Uterus (tissue), 4 donors: ENCODE results near the gene PRRX2. TPM values are rescaled to one million over a fixed set of nuclear protein-coding genes. Genes with fewer than 3 reads are reported as not detected.

Source experiments
- DNase-seq, 2 donors: peaks; one replicate each; pipeline ENCODE4 v3.0.0-alpha.2; 2019 to 2020
- H3K27ac ChIP-seq, 2 donors: fragments of 200-600 bp; sonication (generic); 1 replicate in 1 of 2; 2 replicates in 1 of 2; pipeline ENCODE4 v1.5.1; 2016 to 2018
- H3K27me3 ChIP-seq, 2 donors: fragments of 200-600 bp; sonication (generic); one replicate each; pipeline ENCODE4 v1.5.1; 2018 to 2019; ENCODE audit warnings: control low read depth in 1 of 2
- H3K36me3 ChIP-seq, 2 donors: fragments of 200-600 bp; sonication (generic); one replicate each; pipeline ENCODE4 v1.5.1; 2019; ENCODE audit warnings: control low read depth in 1 of 2
- H3K4me1 ChIP-seq, 2 donors: fragments of 200-600 bp; sonication (generic); one replicate each; pipeline ENCODE4 v1.5.1; 2018 to 2019; ENCODE audit warnings: control low read depth in 1 of 2
- H3K4me3 ChIP-seq, 2 donors: fragments of 200-600 bp; sonication (generic); 1 replicate in 1 of 2; 2 replicates in 1 of 2; pipeline ENCODE4 v1.5.1; 2018 to 2019; ENCODE audit warnings: mild to moderate bottlenecking in 1 of 2
- H3K9me3 ChIP-seq, 2 donors: fragments of 200-600 bp; sonication (generic); one replicate each; pipeline ENCODE4 v1.5.1; 2019; ENCODE audit warnings: control low read depth in 1 of 2
- CTCF ChIP-seq, 4 experiments: fragments of 200-600 bp in 2 of 4; fragments of 450-650 bp in 2 of 4; sonication (generic) in 2 of 4; IDR thresholded peaks; one replicate each; pipeline ENCODE4 v1.5.1; 2016 to 2019; ENCODE audit warnings: antibody characterized with exemption in 4 of 4, mild to moderate bottlenecking in 2 of 4, moderate library complexity in 1 of 4
- POLR2A ChIP-seq, 2 donors: fragments of 450-650 bp; IDR thresholded peaks; one replicate each; pipeline ENCODE4 v1.6.1; 2016; ENCODE audit warnings: antibody characterized with exemption in 2 of 2, mild to moderate bottlenecking in 1 of 2, moderate library complexity in 1 of 2
- intact Hi-C: fragments of 100-400 bp; cut with DNase I; formaldehyde crosslinking; loops from one replicate; pipeline ENCODE4 v1.15.1; 2023; ENCODE audit warnings: low total_unique reads
- total RNA-seq, 4 donors: library from RNA; depleted of rRNA in 3 of 4; stranded (reverse); fragments of >200 nt in 3 of 4; gene quantifications; one replicate each; pipeline versions ENCODE4 v1.1.0 to v1.2.4, GENCODE V29; 2014 to 2023
- donor health status: DM: yes; HTN: yes; CAD: no.

The PRRX2 gene
- total RNA-seq, 4 donors from 2014 or later: 3.5 to 5.5 TPM; not detected in 2

GRCh38 chr9:129687391-129687790, 21.9 kb downstream of the PRRX2 start:
- no peak for DNase-seq
- intact Hi-C loops: no loop called here
- TF ChIP-seq CTCF (IDR thresholded peaks at IDR 0.05) (no peak), POLR2A (IDR thresholded peaks at IDR 0.05) (no peak)
- H3K4me1 ChIP-seq: no peaks in the 10 kb centered on the region
- H3K9me3 ChIP-seq: no peaks in the 10 kb centered on the region
- no peaks in the 10 kb centered on the region for H3K36me3 ChIP-seq
- no peak overlapping the region for H3K4me3 ChIP-seq
- H3K27me3 ChIP-seq: no peaks in the 10 kb centered on the region
- H3K27ac ChIP-seq: no peak overlapping the region

GRCh38 chr9:129688285-129689043, 23.0 kb downstream of the PRRX2 start:
- Histone ChIP-seq H3K4me3 (no peak overlapping the region), H3K27me3 (no peaks in the 10 kb centered on the region), H3K36me3 (no peaks in the 10 kb centered on the region), H3K4me1 (no peaks in the 10 kb centered on the region), H3K9me3 (no peaks in the 10 kb centered on the region), H3K27ac (no peak overlapping the region)
- intact Hi-C loops: no loop called here
- TF ChIP-seq POLR2A (IDR thresholded peaks at IDR 0.05) (no peak), CTCF (IDR thresholded peaks at IDR 0.05) (no peak)
- no peak for DNase-seq

GRCh38 chr9:129692534-129692933, 27.1 kb downstream of the PRRX2 start:
- intact Hi-C loops: no loop called here
- no peak overlapping the region for H3K27ac ChIP-seq
- no peaks in the 10 kb centered on the region for H3K9me3 ChIP-seq

GRCh38 chr9:129693741-129694140, 28.3 kb downstream of the PRRX2 start:
- intact Hi-C loops: no loop called here
- Histone ChIP-seq H3K4me1 (peaks cover 0 to 10% of the 10 kb centered on the region in 2 donors), H3K27ac (no peak overlapping the region), H3K36me3 (no peaks in the 10 kb centered on the region), H3K9me3 (no peaks in the 10 kb centered on the region), H3K27me3 (no peaks in the 10 kb centered on the region), H3K4me3 (no peak overlapping the region)
- TF ChIP-seq CTCF (IDR thresholded peaks at IDR 0.05) (no peak), POLR2A (IDR thresholded peaks at IDR 0.05) (no peak)
- DNase-seq: no peak

More at GRCh38 chr9:129692534-129692933, 27.1 kb downstream of the PRRX2 start:
- Histone ChIP-seq H3K36me3 (no peaks in the 10 kb centered on the region), H3K27me3 (no peaks in the 10 kb centered on the region), H3K4me1 (peaks cover 0 to 6% of the 10 kb centered on the region in 2 donors), H3K4me3 (no peak overlapping the region)
- no peak for DNase-seq
- TF ChIP-seq CTCF (IDR thresholded peaks at IDR 0.05) (no peak), POLR2A (IDR thresholded peaks at IDR 0.05) (no peak)

GRCh38 chr9:129694243-129694646, 28.8 kb downstream of the PRRX2 start:
- DNase-seq: no peak
- H3K27ac ChIP-seq: no peak overlapping the region
- intact Hi-C loops: no loop called here
- no peaks in the 10 kb centered on the region for H3K9me3 ChIP-seq
- H3K27me3 ChIP-seq: no peaks in the 10 kb centered on the region
- peaks cover 0 to 10% of the 10 kb centered on the region in 2 donors for H3K4me1 ChIP-seq
- H3K4me3 ChIP-seq: no peak overlapping the region
- TF ChIP-seq CTCF (IDR thresholded peaks at IDR 0.05) (no peak), POLR2A (IDR thresholded peaks at IDR 0.05) (no peak)
- no peaks in the 10 kb centered on the region for H3K36me3 ChIP-seq
